GM12878 (cell line): ENCODE data around the gene DNAJB6. TPM values are rescaled to one million over a fixed set of nuclear protein-coding genes. Genes with fewer than 3 reads are reported as not detected.

Experiments
- ATAC-seq: fragments of 200-7000 bp; cut with Tn5 transposase; 3 replicates; pipeline ENCODE4 v1.9.1; 2020; ENCODE audit warnings: mild to moderate bottlenecking, moderate library complexity
- BruUV-seq: library from RNA; stranded (reverse); fragments of 400-500 nt; replicated peaks from 2 replicates; lab custom pipeline; 2021; lab: Mats Ljungman, UMichigan
- CTCF ChIA-PET: fragments of 300-600 bp; sonication (Branson Sonifier 250); formaldehyde crosslinking; extraction: SDS; loops from one replicate; lab custom pipeline; 2021; ENCODE audit warnings: inconsistent platforms; lab: Yijun Ruan, JAX
- POLR2A ChIA-PET: fragments of 350-600 bp; formaldehyde crosslinking; extraction: SDS; loops from one replicate; lab custom pipeline; 2021; ENCODE audit warnings: inconsistent platforms; lab: Charles Lee
- RAD21 ChIA-PET: fragments of 300-600 bp; sonication (Branson Sonifier 250); formaldehyde crosslinking; loops from one replicate; lab custom pipeline; 2023; ENCODE audit warnings: antibody characterized with exemption; ENCODE audit not compliant: unreplicated experiment; lab: Charles Lee
- SMC1A ChIA-PET: fragments of 300-600 bp; sonication (Branson Sonifier 250); formaldehyde crosslinking; loops from one replicate; lab custom pipeline; 2023; ENCODE audit not compliant: unreplicated experiment, uncharacterized antibody; lab: Charles Lee
- DNase-seq: peaks from one replicate; pipeline ENCODE4 v3.0.0-alpha.2; 2011; ENCODE audit warnings: low read depth, low spot score
- FAIRE-seq: peaks from 3 replicates; lab custom pipeline; 2011; peaks lifted over from hg19 to GRCh38; lab: Jason Lieb, UNC
- H2AFZ ChIP-seq: 2 replicates; pipeline ENCODE4 v1.6.0; 2011; ENCODE audit warnings: low read depth, low read length, control low read depth; ENCODE audit not compliant: control insufficient read depth
- H3K27ac ChIP-seq: 2 replicates; pipeline ENCODE4 v1.5.1; 2011; ENCODE audit warnings: control low read depth; ENCODE audit not compliant: control insufficient read depth, insufficient read depth
- H3K27me3 ChIP-seq, 2 experiments: replicated peaks in 1 of 2; 2 replicates each; pipeline versions ENCODE4 v1.6.0 to v1.6.1; 2011; ENCODE audit warnings: low read length in 1 of 2; ENCODE audit not compliant: control insufficient read depth in 2 of 2, insufficient read depth in 2 of 2
- H3K36me3 ChIP-seq, 2 experiments: 2 replicates each; pipeline ENCODE4 v1.5.1; 2011; ENCODE audit warnings: low read length in 1 of 2; ENCODE audit not compliant: control insufficient read depth in 2 of 2, insufficient read depth in 2 of 2
- H3K4me1 ChIP-seq: 2 replicates; pipeline ENCODE4 v1.6.1; 2011; ENCODE audit warnings: mild to moderate bottlenecking, low read length, moderate library complexity, mixed read lengths; ENCODE audit not compliant: control insufficient read depth, insufficient read depth
- H3K4me2 ChIP-seq: 2 replicates; pipeline ENCODE4 v1.6.0; 2011; ENCODE audit warnings: control low read depth; ENCODE audit not compliant: control insufficient read depth, insufficient read depth
- H3K4me3 ChIP-seq: fragments of 200-600 bp; sonication (generic); 2 replicates; pipeline ENCODE4 v1.5.1; 2016
- H3K79me2 ChIP-seq: 2 replicates; pipeline ENCODE4 v1.6.0; 2011; ENCODE audit warnings: low read length; ENCODE audit not compliant: control insufficient read depth, insufficient read depth
- H3K9ac ChIP-seq: 2 replicates; pipeline ENCODE4 v1.8.0; 2011; ENCODE audit warnings: low read length, control low read depth, mixed read lengths; ENCODE audit not compliant: control insufficient read depth, insufficient read depth
- H3K9me3 ChIP-seq: replicated peaks from 3 replicates; pipeline ENCODE4 v1.5.1; 2011; ENCODE audit warnings: mild to moderate bottlenecking, low read length; ENCODE audit not compliant: control insufficient read depth, insufficient read depth
- H4K20me1 ChIP-seq: 2 replicates; pipeline ENCODE4 v1.6.0; 2011; ENCODE audit not compliant: control insufficient read depth, insufficient read depth
- HDAC2 ChIP-seq: fragments of 200-600 bp; sonication (generic); IDR thresholded peaks from 2 replicates; pipeline ENCODE4 v1.6.1; 2017
- PAX5 ChIP-seq: IDR thresholded peaks from 2 replicates; pipeline ENCODE4 v1.6.1; 2011; ENCODE audit warnings: low read depth, low read length, borderline replicate concordance
- POLR2AphosphoS2 ChIP-seq: IDR thresholded peaks from 2 replicates; pipeline ENCODE4 v1.6.1; 2011; ENCODE audit warnings: low read depth, mild to moderate bottlenecking, low read length, improper control_type of control experiment, moderate library complexity
- SPI1 ChIP-seq: IDR thresholded peaks from 2 replicates; pipeline ENCODE4 v1.6.1; 2011; ENCODE audit warnings: low read depth, mild to moderate bottlenecking, low read length, moderate library complexity, borderline replicate concordance; ENCODE audit not compliant: insufficient read depth
- TCF7 ChIP-seq: IDR thresholded peaks from 2 replicates; pipeline ENCODE4 v1.6.1; 2014; ENCODE audit warnings: antibody characterized with exemption, borderline replicate concordance
- WGBS: methylation state at CpG from one replicate; pipeline ENCODE4 v1.1.6; 2016; ENCODE audit warnings: low lambda C conversion rate; ENCODE audit not compliant: insufficient replicate concordance, insufficient coverage; ENCODE audit errors: missing lambda C conversion rate; 5-methylcytosine and 5-hydroxymethylcytosine counted together
- in situ Hi-C: fragments of 300-500 bp; cut with MboI; formaldehyde crosslinking; loops from 9 replicates; pipeline ENCODE4 v1.14.3; 2018; ENCODE audit warnings: mixed read lengths
- intact Hi-C: fragments of 100-400 bp; cut with micrococcal nuclease; formaldehyde crosslinking; loops from one replicate; pipeline ENCODE4 v1.14.2; 2022; ENCODE audit not compliant: unreplicated experiment
- polyA plus RNA-seq, 11 experiments: library from polyadenylated mRNA; depleted of rRNA in 4 of 11; unstranded in 6 of 11; stranded (reverse) in 5 of 11; fragments of >200 nt; fragmentation: Nextera tagmentation in 4 of 11; fragmentation: Illumina TruSeq in 1 of 11; extraction: Ambion mirVana in 4 of 11; extraction: Trizol in 1 of 11; gene quantifications; 1 replicate in 1 of 11; 2 replicates in 10 of 11; pipeline versions ENCODE4 v1.2.1 to v1.2.3, GENCODE V29; 2011 to 2016; ENCODE audit warnings: inconsistent platforms in 2 of 11, missing spikeins in 2 of 11, low read depth in 1 of 11
- total RNA-seq, 4 experiments: library from RNA; depleted of rRNA in 3 of 4; stranded (reverse); fragments of >200 nt in 3 of 4; fragmentation: Illumina TruSeq in 1 of 4; extraction: Trizol in 1 of 4; gene quantifications; 2 replicates each; pipeline versions ENCODE4 v1.2.1 to v1.2.3, GENCODE V29; 2013 to 2021
- TF ChIP-seq, protein P1 (sequence below): fragments of 450-650 bp; IDR thresholded peaks from 2 replicates; pipeline ENCODE4 v1.6.1; 2017; ENCODE audit warnings: antibody characterized with exemption, mild to moderate bottlenecking, moderate library complexity

The DNAJB6 gene
- total and polyA plus RNA-seq, 10 of the 15 experiments (the other 5 are each of a cell fraction or from before 2014, with no cell fraction given) = 34.5 to 117 (median 53.1) TPM

DNA sequence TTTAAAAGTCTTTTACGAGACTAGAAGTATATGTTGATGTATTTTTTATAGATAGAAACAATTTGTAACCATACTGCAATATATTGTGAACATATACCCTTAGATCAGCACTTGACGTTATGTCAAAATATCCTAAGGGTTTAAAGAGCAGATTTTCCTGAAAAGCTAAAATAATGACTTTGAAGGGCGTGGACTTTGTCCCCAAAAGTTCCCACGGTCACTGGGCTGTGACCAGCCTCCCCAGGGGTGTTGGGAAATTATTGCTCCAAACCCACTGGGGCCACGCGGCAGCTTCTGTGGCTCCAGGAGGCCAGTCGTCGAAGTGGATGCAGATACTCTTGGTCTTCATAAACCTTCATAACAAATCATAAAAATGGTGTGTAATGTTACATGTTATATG is 29.9 kb downstream of the DNAJB6 start:
- no peak overlapping the region for H3K9ac ChIP-seq
- H3K36me3 ChIP-seq = peaks cover 27 to 31% of the 10 kb centered on the region in 2 experiments
- ChIA-PET POLR2A (no interaction called here), RAD21 (no interaction called here), CTCF (interaction anchor here (1.0 to 1.5 kb wide), 2 partner anchors 20 to 27 kb away, joined by 3 read pairs; no protein-coding TSS in a partner anchor), SMC1A (interaction anchor here (0.7 kb wide), 1 partner anchor 1285 kb away, joined by 3 read pairs; no protein-coding TSS in a partner anchor)
- 98% methylated on average over 8 of the region's 8 CpGs for WGBS
- H3K27me3 ChIP-seq = no peaks in the 10 kb centered on the region
- TF ChIP-seq PAX5 (0 out of 2 replicates have a peak, but pooled peaks have one; percentile 14), TCF7 (no peak), HDAC2 (no peak), POLR2AphosphoS2 (no peak), SPI1 (no peak)
- TF ChIP-seq, protein P1, sequence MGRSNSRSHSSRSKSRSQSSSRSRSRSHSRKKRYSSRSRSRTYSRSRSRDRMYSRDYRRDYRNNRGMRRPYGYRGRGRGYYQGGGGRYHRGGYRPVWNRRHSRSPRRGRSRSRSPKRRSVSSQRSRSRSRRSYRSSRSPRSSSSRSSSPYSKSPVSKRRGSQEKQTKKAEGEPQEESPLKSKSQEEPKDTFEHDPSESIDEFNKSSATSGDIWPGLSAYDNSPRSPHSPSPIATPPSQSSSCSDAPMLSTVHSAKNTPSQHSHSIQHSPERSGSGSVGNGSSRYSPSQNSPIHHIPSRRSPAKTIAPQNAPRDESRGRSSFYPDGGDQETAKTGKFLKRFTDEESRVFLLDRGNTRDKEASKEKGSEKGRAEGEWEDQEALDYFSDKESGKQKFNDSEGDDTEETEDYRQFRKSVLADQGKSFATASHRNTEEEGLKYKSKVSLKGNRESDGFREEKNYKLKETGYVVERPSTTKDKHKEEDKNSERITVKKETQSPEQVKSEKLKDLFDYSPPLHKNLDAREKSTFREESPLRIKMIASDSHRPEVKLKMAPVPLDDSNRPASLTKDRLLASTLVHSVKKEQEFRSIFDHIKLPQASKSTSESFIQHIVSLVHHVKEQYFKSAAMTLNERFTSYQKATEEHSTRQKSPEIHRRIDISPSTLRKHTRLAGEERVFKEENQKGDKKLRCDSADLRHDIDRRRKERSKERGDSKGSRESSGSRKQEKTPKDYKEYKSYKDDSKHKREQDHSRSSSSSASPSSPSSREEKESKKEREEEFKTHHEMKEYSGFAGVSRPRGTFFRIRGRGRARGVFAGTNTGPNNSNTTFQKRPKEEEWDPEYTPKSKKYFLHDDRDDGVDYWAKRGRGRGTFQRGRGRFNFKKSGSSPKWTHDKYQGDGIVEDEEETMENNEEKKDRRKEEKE = no peak
- ATAC-seq (no peak), FAIRE-seq (no peak), DNase-seq (no peak)
- H3K4me1 ChIP-seq = no peaks in the 10 kb centered on the region
- H3K4me3 ChIP-seq = no peak overlapping the region
- H3K9me3 ChIP-seq = no peaks in the 10 kb centered on the region; the same call in 2 of the 3 replicates
- intact Hi-C loops (no loop called here), in situ Hi-C loops (no loop called here)
- no peak overlapping the region for H3K27ac ChIP-seq
- H3K79me2 ChIP-seq = peaks cover 15% of the 10 kb centered on the region
- peaks cover 5% of the 10 kb centered on the region; the same call in 1 of the 2 replicates for H4K20me1 ChIP-seq
- BruUV-seq = no TSS peak
- no peak overlapping the region for H2AFZ ChIP-seq
- H3K4me2 ChIP-seq = no peak overlapping the region
